Middle frontal gyrus (tissue), 1 donor: ENCODE data around the gene PITPNM2.

Source experiments
- DNase-seq: peaks from one replicate; pipeline ENCODE4 v3.0.0-alpha.2; 2015; ENCODE audit warnings: low spot score; ENCODE audit errors: extremely low spot score

Gene PITPNM2

DNA sequence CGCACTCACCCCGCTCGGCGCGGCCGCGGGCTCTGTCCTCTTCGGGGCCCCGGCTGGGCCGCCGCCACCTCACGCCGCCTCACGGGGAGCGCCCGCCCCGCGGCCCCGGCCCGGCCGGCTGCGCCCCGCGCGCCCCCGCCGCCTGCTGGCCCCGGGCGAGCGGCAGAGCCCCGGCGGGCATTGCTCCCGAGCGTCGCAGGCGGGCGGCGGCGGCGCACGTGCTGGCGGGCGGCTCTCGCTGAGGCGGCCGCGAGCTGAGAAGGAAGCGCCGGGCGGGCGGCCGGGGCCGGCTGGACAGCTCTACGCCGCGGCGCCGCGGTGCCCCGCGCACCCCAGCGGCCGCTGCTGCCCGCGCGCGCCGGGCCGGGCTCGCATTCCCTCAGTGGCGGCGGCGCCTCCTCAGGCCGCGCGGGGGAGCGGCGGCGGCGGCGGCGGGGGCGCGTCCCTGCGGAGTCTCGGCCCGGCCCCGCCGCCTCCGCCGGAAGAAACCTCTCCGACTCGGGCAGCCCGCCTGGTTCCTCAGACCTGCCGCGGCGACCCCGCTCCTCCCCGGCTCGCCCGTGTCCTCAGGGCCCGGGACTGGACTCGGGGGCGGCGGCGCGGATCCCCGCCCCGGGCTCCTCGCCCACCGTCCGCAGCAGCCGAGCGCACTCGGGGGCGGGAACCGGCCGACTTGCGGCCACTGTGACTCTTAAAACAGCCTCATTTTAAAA, at the start of gene PITPNM2:
Gene PITPNM2, minus strand, starts transcription at position 347 of the 713 bp plus-strand sequence. CDS start 116,500 bp downstream, outside the sequence.
- no peak for DNase-seq

DNA sequence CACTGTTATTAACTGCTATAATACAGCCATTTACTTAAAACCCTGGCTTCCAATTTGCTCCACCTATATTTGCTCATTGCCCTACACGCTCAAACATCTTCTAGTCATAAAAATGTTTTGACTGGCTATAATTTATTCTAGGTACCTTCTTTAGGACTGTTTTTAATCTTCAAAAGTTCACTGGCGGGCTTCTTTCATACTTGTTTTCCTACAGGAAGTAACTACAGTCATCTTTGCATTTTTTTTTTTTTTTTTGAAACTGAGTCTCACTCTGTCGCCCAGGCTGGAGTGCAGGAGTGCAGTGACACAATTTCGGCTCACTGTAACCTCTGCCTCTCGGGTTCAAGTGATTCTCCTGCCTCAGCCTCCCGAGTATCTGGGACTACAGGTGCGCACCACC, 49.5 kb upstream of the PITPNM2 start:
- no peak for DNase-seq

DNA sequence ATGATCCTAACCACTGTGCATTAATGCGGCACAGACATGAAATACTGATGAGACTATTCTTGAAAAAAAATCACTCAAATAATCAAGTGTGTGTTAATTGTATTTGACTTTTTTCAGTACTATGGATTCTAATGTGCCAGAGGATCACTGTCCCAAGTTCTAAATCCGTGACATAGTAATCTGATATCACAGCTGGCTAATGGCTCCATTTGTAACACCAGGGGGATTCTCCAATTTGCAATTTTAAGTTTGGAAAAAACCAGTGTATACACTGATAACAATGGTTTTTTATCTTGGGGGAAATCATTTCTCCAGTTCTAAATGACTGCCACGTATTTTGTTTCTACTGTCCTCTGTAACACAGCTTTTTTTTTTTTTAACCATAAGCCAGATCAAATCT, 49.0 kb upstream of the PITPNM2 start:
- no peak for DNase-seq

DNA sequence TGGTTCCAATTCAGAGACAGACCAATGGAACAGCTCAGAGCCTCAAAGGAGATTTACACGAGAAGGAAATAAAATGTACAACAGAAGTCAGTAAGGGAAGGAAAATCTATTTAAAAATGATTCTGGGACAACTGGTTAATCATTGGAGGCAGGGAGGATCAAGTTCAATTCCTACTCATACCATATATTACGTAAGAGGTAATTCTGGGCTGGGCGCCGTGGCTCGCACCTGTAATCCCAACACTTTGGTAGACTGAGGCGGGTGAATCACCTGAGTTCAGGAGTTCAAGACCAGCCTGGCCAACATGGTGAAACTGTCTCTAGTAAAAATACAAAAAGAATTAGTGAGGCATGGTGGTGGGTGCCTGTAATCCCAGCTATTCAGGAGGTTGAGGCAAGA, 36.7 kb upstream of the PITPNM2 start:
- no peak for DNase-seq

DNA sequence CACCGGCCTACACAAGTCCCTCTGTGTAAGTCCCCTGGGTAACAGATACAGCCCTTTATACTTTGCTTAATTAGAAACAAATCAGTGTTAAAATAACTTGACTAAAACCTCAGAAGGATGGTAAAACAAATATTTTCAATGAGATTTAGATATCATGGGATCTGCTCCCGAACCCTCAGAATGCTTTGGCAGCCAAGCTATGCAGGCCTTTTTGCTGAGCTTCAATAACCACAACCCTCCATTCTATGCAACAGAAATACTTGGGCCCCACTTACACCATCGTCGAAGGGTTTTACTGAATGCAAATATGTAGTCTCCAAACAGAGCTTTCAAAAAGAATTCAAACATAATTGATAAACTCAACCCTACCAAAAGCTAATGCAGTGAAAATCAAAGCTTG, 29.3 kb upstream of the PITPNM2 start:
- DNase-seq, result no peak

DNA sequence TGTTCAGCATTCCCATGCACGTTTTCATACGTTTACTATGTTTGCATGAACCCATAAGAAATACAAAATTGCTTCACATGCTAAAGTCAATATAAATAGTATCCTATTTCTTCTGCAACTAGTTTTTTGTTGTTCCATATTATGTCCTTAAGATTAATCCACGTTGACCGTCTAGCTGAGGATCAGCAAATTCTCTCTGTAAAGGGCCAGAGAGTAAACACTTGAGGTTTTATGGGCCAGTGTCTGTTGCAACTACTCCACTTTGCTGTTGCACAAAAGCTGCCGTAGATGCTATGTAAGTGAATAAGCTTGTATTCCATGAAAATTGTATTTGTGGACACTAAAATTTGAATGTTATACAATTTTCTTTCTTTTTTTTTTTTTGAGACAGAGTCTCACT, 21.1 kb upstream of the PITPNM2 start:
- DNase-seq, result no peak

DNA sequence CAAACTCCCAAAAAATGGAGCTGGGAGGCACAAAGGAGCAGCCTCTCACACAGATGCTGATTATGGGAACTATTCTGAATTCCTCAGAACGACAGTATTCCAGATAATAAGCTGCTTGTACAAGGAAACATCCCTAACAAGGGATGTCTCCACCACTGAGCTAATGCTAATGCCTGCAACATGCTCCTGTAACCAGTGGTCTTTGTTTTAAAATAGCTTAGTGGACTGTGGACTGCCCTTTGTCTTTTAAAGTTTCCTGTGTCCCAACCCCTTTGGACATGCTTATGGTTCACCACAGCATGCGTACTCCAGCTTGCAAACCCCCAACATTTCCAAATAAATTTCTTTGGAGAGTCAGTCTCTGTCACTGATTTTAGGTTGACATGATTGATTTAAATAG, 16.4 kb upstream of the PITPNM2 start:
- DNase-seq, result no peak

DNA sequence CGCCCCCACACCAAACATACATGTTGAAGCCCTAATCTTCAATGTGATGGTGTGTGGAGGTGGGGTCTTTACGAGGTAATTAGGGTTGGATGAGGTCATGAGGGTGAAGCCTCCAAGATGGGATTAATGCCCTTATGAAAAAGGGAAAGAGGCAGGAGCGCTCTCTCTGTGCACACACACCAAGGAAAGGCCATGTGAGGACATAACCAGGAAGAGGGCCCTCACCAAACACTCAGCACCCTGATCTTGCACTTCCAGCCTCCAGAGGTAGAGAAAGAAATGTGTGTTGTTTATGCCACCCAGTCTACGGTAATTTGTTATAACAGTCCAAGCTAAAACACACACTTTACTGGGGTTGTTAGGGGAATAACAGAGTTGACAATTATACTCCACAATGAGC, 14.6 kb upstream of the PITPNM2 start:
- DNase-seq, result no peak

DNA sequence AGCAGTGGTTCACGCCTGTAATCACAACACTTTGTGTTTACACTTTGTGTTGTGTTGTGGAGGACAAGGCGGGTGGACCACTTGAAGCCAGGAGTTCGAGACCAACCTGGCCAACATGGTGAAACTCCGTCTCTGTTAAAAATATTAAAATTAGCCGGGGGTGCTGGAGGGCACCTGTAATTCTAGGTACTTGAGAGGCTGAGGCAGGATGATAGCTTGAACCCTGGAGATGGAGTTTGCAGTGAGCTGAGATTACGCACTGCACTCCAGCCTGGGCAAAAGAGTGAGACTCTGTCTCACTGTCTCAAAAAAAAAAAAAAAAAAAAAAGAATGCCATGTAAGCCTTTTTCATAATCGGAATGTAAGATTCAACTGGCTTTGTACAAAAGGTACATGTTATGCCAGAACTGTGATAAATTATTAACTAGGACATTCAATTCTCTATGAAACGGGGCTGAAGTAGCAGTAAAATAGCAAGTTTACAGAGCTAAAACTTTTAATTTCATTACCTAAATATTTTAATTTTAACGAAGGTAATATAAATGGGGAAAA, 13.9 kb upstream of the PITPNM2 start:
- no peak for DNase-seq

DNA sequence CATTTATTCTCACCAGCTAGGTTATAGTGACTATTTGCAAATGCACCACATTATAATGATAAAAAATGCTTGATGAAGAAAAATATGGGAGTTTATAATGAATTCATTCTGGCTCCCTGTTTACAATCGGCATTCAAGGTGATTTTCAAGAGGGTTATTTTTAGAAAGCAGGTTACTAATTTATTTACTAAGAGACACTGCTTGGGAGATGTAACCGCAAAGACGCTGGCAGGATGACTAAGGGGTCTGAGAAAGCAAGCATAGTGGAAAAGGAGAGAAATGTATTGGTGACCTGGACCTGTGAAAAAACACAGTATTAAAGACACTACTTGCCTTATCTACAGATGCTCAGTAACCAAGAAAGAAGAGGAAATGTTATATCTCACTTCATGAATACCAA, 13.3 kb upstream of the PITPNM2 start:
- DNase-seq, result no peak

DNA sequence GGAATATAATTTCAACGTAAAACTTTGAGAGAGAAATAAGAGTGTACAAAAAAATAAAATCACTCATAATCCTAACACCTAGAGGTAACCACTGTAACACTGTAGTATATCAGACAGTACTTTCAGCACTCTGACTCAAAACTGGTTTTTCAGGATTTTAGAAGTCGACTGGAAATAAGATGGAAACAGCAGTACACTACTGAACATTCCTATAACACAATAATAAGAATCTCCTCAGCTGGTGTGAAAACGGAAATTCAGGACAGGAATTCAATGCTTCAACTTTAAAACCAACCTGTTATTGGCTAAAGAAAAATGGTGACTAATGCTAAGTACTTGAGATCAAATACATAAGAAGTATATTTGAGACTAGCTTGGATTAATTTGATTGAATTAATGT, 12.3 kb upstream of the PITPNM2 start:
- DNase-seq, result no peak

DNA sequence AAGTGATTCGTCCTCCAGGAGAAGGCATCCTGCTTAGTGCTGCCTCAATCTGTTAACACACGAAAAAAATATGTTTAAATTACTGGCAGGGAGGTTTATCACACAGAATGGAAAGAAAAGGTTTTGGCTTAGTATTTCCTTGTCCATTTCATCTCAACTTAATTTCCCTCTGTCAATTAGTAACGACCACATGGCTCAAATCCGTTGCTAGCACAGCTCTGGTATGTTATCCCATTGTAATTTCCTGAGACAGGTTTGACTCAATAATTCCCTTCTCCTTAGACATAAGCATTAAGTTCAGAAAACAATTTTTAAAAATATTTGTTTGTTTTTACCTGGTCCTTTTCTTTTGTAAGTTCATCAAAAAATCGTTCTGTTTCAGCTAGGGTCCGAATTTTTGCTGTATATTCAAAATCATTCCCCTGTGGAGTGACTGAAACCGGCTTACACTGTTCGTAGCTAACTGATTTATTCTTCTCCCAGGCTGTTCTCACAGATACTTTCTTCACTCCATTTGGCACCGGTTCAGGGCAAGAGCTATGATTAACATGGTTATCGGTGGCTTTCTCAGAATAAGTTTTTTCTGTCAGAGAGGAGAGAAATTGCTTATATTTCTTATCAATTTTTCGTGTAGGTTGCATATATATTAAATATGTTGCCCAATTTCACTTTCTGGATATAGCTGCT, 10.1 kb upstream of the PITPNM2 start:
- no peak for DNase-seq

DNA sequence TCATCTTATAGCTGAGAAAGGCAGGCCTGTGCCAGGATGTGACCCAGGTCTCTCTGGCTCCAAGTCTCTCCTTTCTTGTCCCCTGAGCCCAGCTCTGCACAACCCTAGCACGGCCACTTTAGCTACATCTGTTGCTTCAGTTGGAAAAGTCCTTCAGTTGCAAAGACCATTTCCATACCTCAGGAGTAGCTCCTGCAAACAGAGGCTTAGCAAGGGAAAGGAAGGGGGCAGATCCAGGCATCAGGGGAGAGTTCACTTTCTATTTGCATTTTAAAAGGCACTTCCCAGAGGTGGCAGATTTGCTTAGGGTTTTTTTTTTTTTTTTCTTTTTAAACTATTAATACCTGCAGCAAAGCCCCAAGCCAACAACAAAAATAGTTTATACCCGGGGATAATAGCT, 3.0 kb upstream of the PITPNM2 start:
- no peak for DNase-seq

DNA sequence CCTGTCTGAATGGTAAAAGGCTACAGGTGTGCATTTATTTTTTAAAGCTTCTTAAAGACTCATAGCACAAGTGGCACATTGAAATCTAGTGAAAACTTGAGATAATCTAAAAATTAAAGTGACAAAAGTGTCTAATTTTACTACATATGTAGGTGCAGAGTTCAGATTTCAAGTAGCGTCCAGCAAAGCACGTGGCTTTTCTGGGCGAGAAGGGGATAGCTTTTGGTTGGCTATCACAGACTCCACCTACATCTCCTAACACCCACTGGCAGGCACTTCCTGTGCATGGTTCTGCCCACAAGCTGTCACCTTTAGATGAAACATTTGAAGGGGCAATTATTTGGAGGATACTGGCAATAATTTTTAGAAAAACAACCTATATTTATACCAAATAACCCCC, 1.9 kb upstream of the PITPNM2 start:
- no peak for DNase-seq

DNA sequence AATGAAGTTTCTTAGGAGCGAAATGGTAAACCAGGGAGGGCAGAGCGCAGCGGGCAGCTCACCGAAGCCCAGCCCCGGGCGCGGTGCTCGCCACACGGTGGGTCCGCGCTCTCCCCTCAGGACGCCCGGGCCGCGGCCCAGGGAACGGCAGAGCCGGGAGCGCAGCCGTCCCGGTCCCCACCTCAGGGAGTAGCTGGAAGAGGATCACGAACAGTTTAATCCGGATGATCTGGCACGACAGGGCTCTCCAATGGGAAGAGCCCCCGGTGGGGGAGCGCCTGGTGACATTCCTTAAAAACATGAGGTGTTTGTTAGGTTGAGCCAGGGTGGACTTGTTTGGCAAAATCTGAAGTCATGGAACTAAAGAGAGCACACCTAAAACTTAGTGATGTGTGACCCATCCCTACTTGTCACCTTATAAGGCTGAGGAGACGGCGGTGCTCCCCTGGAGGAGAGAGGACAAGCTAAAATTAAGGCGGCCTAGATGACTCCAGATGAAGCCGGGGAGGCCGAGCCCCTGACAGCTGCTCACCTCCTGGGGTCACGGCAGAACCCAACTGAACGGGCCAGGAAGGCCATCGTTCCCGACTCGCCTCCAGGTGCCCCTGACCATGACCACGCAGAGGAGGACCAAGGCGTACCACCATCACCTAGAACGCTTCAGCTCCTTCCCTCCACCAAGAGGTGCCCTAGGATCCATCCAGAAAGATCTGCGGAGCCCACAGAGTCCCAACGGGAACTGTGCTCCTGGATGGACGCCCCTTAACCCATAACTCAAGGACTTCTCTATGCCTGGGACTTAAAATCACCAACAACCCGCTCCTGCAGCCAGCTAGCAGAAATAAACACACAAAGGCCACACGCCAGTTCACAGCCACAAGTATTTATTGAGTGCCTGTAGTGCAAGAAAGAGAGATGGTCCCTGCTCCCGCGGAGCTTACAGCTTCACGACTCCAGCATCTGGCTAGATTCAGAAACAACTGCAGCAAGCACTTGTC, 866 bp upstream of the PITPNM2 start:
- no peak for DNase-seq

DNA sequence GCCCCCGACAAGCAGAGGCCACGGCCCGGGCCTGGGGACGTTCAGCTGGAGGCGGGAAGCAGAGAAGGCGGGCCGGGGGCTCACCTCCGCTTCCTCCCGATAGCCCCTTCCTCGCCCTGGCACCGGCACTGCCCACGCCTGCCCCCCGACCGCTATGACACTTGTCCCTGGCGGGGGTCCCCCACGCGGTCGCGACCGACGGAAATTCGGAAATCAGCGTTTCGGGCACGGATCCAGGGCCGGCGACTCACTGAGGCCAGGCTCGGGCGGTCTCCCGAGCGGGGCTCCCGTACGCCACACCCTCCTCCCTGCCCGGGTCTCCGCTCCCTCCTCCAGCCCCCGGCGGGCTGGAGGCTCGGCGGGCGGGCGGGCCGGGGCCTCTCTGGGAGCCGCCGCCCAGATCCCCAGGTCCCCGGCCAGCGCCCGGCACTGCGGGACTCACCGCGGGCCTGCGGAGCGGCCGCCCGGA, 581 bp downstream of the PITPNM2 start:
- no peak for DNase-seq

DNA sequence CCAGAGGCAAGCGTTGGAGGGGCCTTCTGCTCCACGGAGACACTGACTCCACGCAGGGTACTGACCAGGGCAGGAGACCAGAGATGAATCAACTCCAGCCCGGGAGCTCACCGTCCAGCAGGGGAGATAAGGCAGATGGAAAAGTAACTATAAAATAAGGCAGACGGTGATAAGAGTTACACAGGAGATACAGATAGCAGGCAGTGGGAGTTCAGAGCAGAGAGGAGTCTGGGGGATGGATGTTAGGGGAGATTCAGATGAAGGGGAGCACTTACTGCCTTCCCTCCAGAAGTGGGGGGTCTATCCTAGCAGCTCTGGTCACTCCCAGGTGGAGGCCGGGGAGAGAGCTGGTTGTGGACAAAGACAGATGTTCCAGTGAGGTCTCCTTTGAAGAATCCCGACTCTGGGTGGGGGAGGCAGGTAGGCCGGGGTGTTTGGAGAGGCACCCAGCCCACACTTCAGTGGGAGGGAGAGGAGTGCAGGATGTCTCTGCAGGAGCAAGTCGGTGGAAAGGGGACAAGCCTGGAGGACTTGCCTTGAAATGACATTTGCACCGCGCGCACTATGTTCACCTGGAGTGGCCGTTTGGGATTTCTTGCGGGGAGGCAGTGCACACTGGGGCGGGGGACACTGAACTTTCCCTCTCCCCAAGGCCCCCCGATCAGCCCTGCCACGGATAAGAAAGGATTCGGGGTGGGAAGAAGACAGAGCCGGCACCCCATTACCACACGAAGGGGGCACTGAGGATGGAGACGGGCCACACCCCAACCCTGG, 1.2 kb downstream of the PITPNM2 start:
- no peak for DNase-seq

DNA sequence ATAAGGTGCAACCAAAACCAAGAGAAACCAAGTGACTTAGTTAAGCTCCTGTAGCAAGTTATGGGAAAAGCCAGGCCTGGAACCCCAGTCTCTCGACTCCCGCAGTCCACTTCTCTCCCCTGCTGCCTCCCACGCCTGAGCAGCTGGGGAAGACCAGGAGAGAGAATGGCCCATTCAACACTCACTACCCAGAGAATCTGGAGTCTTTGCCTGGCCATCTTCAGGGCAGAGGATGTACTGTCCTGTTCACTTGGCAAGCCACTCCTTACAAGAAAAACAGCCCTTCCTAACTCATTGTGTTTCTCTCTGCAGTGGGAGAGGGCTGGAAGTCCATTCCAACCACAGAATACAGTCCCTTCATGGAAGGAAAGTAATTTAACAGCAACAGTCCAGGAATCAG, 1.8 kb downstream of the PITPNM2 start:
- DNase-seq, result no peak

DNA sequence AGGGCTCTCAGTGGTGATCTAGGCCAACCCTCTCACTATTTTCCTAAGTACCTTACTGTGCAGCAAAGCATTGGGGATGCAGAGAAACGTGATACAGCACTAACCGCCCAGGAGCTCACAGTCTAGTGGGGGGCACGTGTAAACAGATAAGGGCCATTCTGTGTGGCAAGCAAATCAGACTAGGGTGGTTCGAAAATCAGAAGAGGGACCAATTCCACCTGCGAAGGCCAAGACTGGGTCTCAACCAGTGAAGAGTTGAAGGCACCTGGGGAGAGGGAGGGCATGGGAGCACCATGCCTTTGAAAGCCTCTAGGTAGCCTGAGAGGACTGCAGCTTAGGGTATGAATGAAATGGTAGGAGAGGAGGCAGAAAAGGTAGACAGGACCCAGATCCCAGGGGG, 2.2 kb downstream of the PITPNM2 start:
- no peak for DNase-seq

DNA sequence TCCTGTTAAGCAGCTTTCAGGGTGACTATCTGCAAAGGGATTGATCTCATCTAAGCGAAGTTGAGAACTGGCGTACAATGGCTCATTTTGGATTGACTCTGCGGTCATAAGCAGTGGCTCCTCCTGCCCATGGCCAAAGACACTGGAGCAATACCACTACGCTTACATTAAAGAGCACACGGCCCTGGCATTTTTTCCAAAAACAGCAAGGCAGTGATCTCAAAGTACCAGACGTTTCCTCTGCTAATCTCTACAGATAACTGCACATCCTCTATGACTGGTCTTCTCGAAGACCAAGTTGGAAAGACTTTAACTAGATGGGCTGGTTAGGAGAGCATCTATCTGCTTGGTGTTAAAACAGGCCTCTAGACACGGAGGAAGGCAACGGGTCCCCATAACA, 2.7 kb downstream of the PITPNM2 start:
- no peak for DNase-seq

DNA sequence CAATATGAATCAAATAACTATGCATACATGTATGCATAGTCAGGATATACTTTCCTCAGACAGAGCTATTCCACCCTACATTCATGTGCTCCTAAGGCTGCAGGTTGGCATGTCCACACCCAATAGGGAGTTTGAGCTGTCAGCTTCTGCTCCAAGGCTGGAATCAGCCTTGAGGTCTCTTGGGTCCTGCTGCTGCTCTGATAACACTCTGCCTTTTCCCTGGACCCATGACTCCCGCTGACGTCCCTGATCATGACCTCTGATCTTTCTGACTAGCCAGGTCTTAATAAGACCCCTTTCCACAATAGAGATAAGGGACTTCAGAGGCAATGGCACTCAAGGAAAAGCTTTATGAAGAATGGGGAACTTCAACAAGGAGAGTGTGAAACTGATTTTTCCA, 5.7 kb downstream of the PITPNM2 start:
- no peak for DNase-seq
